GM19328 (cell line): ENCODE measurements around the gene HERC2.
"Not testable (repeated sequence)": the region's sequence is repeated elsewhere in the genome, so short reads cannot be mapped to it uniquely, and the experiment has no call there.

Source experiments
- ATAC-seq: cut with Tn5 transposase; IDR thresholded peaks from one replicate; pipeline ENCODE4 v1.9.1; 2021; ENCODE audit warnings: mild to moderate bottlenecking, moderate library complexity; ENCODE audit not compliant: unreplicated experiment

Gene HERC2

GRCh38 chr15:28132524-28133275 is 189.3 kb downstream of the HERC2 start:
- ATAC-seq: no peak

GRCh38 chr15:28131946-28132345 is 190.0 kb downstream of the HERC2 start:
- ATAC-seq: no peak

- ATAC-seq: no peak
Measured at GRCh38 chr15:28131400-28131799, 190.6 kb downstream of the HERC2 start.

GRCh38 chr15:28130651-28131050 is 191.3 kb downstream of the HERC2 start:
- ATAC-seq: no peak

GRCh38 chr15:28129231-28129848 is 192.6 kb downstream of the HERC2 start:
- ATAC-seq: no peak

- ATAC-seq: no peak
Measured at GRCh38 chr15:28128031-28128430, 193.9 kb downstream of the HERC2 start.

GRCh38 chr15:28127036-28127435 is 194.9 kb downstream of the HERC2 start:
- ATAC-seq: no peak

- ATAC-seq: no peak
Measured at GRCh38 chr15:28125673-28126651, 196.0 kb downstream of the HERC2 start.

GRCh38 chr15:28124841-28125240 is 197.1 kb downstream of the HERC2 start:
- no peak for ATAC-seq

- no peak for ATAC-seq
Measured at GRCh38 chr15:28123408-28124023, 198.5 kb downstream of the HERC2 start.

- no peak for ATAC-seq
Measured at GRCh38 chr15:28122038-28122949, 199.7 kb downstream of the HERC2 start.

GRCh38 chr15:28121577-28121976 is 200.4 kb downstream of the HERC2 start:
- not testable (repeated sequence) for ATAC-seq

- no peak for ATAC-seq
Measured at GRCh38 chr15:28120359-28120640, 201.7 kb downstream of the HERC2 start.

- no peak for ATAC-seq
Measured at GRCh38 chr15:28118531-28118930, 203.4 kb downstream of the HERC2 start.

- no peak for ATAC-seq
Measured at GRCh38 chr15:28118083-28118482, 203.9 kb downstream of the HERC2 start.

GRCh38 chr15:28117432-28117990 is 204.5 kb downstream of the HERC2 start:
- no peak for ATAC-seq

GRCh38 chr15:28116521-28117431 is 205.2 kb downstream of the HERC2 start:
- ATAC-seq: no peak

GRCh38 chr15:28115871-28116270 is 206.1 kb downstream of the HERC2 start:
- ATAC-seq: no peak
